ENCODE measurements around the gene OCA2. TPM values are rescaled to one million over a fixed set of nuclear protein-coding genes. Genes with fewer than 3 reads are reported as not detected.

OCA2 gene
- total RNA-seq, 2 experiments from 2014 or later = not detected

- no peaks in the 10 kb centered on the region for H3K27me3 Mint-ChIP-seq (ENCODE audit: low read depth)
- POLR2A ChIA-PET = no interaction called here
- H3K4me1 Mint-ChIP-seq (ENCODE audit: low read depth) = no peaks in the 10 kb centered on the region
- no peak overlapping the region for H3K4me3 Mint-ChIP-seq
- ATAC-seq (no peak), DNase-seq (no peak)
- no peak overlapping the region for H3K27ac Mint-ChIP-seq
- H3K9me3 Mint-ChIP-seq (ENCODE audit: insufficient read depth) = peaks cover 7% of the 10 kb centered on the region
- CTCF ChIA-PET = no interaction called here
- H3K36me3 Mint-ChIP-seq (ENCODE audit: low read depth) = no peaks in the 10 kb centered on the region
These were observed 166.5 kb downstream of the OCA2 start for GRCh38 chr15:27932600-27932999.

GRCh38 chr15:27928386-27928785 lies 170.7 kb downstream of the OCA2 start:
- no peaks in the 10 kb centered on the region for H3K27me3 Mint-ChIP-seq (ENCODE audit: low read depth)
- no peak for ATAC-seq
- ChIA-PET CTCF (no interaction called here), POLR2A (no interaction called here)
- no peaks in the 10 kb centered on the region for H3K4me1 Mint-ChIP-seq (ENCODE audit: low read depth)
- no peaks in the 10 kb centered on the region for H3K36me3 Mint-ChIP-seq (ENCODE audit: low read depth)
- no peak overlapping the region for H3K27ac Mint-ChIP-seq
- no peak for DNase-seq
- no peak overlapping the region for H3K4me3 Mint-ChIP-seq
- H3K9me3 Mint-ChIP-seq (ENCODE audit: insufficient read depth) = peaks cover 7% of the 10 kb centered on the region

- ChIA-PET CTCF (no interaction called here), POLR2A (no interaction called here)
- Mint-ChIP-seq H3K27ac (no peak overlapping the region), H3K27me3 (ENCODE audit: low read depth) (no peaks in the 10 kb centered on the region), H3K4me1 (ENCODE audit: low read depth) (no peaks in the 10 kb centered on the region), H3K9me3 (ENCODE audit: insufficient read depth) (peaks cover 5% of the 10 kb centered on the region), H3K36me3 (ENCODE audit: low read depth) (no peaks in the 10 kb centered on the region), H3K4me3 (no peak overlapping the region)
- ATAC-seq (no peak), DNase-seq (no peak)
These were observed 186.8 kb downstream of the OCA2 start for GRCh38 chr15:27912283-27912682.

- CTCF ChIA-PET = no interaction called here
- H3K27me3 Mint-ChIP-seq (ENCODE audit: low read depth) = no peaks in the 10 kb centered on the region
- H3K27ac Mint-ChIP-seq = no peak overlapping the region
- peaks cover 7% of the 10 kb centered on the region for H3K9me3 Mint-ChIP-seq (ENCODE audit: insufficient read depth)
- H3K4me3 Mint-ChIP-seq = no peak overlapping the region
- no peak for DNase-seq
- no peaks in the 10 kb centered on the region for H3K4me1 Mint-ChIP-seq (ENCODE audit: low read depth)
- no peak for ATAC-seq
- no peaks in the 10 kb centered on the region for H3K36me3 Mint-ChIP-seq (ENCODE audit: low read depth)
- POLR2A ChIA-PET = no interaction called here
These were observed 192.3 kb downstream of the OCA2 start for GRCh38 chr15:27906802-27907201.

GRCh38 chr15:27903405-27903804 lies 195.7 kb downstream of the OCA2 start:
- no peak overlapping the region for H3K27ac Mint-ChIP-seq
- no peaks in the 10 kb centered on the region for H3K4me1 Mint-ChIP-seq (ENCODE audit: low read depth)
- DNase-seq = no peak
- ChIA-PET CTCF (no interaction called here), POLR2A (no interaction called here)
- H3K27me3 Mint-ChIP-seq (ENCODE audit: low read depth) = no peaks in the 10 kb centered on the region
- no peak for ATAC-seq
- H3K36me3 Mint-ChIP-seq (ENCODE audit: low read depth) = no peaks in the 10 kb centered on the region
- H3K9me3 Mint-ChIP-seq (ENCODE audit: insufficient read depth) = peaks cover 7% of the 10 kb centered on the region
- H3K4me3 Mint-ChIP-seq = no peak overlapping the region

- Mint-ChIP-seq H3K27me3 (ENCODE audit: low read depth) (no peaks in the 10 kb centered on the region), H3K9me3 (ENCODE audit: insufficient read depth) (peaks cover 7% of the 10 kb centered on the region), H3K4me1 (ENCODE audit: low read depth) (no peaks in the 10 kb centered on the region), H3K27ac (no peak overlapping the region), H3K4me3 (no peak overlapping the region), H3K36me3 (ENCODE audit: low read depth) (no peaks in the 10 kb centered on the region)
- CTCF ChIA-PET = no interaction called here
- POLR2A ChIA-PET = no interaction called here
- ATAC-seq (no peak), DNase-seq (no peak)
These were observed 196.3 kb downstream of the OCA2 start for GRCh38 chr15:27902680-27903385.

GRCh38 chr15:27899583-27900285 lies 199.4 kb downstream of the OCA2 start:
- no peak for DNase-seq
- no peak overlapping the region for H3K4me3 Mint-ChIP-seq
- no peaks in the 10 kb centered on the region for H3K4me1 Mint-ChIP-seq (ENCODE audit: low read depth)
- ChIA-PET POLR2A (no interaction called here), CTCF (no interaction called here)
- H3K9me3 Mint-ChIP-seq (ENCODE audit: insufficient read depth) = no peaks in the 10 kb centered on the region
- H3K36me3 Mint-ChIP-seq (ENCODE audit: low read depth) = no peaks in the 10 kb centered on the region
- no peak for ATAC-seq
- H3K27me3 Mint-ChIP-seq (ENCODE audit: low read depth) = no peaks in the 10 kb centered on the region
- H3K27ac Mint-ChIP-seq = no peak overlapping the region

GRCh38 chr15:27897481-27897880 lies 201.6 kb downstream of the OCA2 start:
- peaks cover 8% of the 10 kb centered on the region for H3K9me3 Mint-ChIP-seq (ENCODE audit: insufficient read depth)
- no peaks in the 10 kb centered on the region for H3K4me1 Mint-ChIP-seq (ENCODE audit: low read depth)
- no peak overlapping the region for H3K27ac Mint-ChIP-seq
- no peak for DNase-seq
- no peak overlapping the region for H3K4me3 Mint-ChIP-seq
- H3K27me3 Mint-ChIP-seq (ENCODE audit: low read depth) = no peaks in the 10 kb centered on the region
- ChIA-PET POLR2A (no interaction called here), CTCF (no interaction called here)
- no peaks in the 10 kb centered on the region for H3K36me3 Mint-ChIP-seq (ENCODE audit: low read depth)
- ATAC-seq = no peak

- Mint-ChIP-seq H3K9me3 (ENCODE audit: insufficient read depth) (peaks cover 18% of the 10 kb centered on the region), H3K4me1 (ENCODE audit: low read depth) (no peaks in the 10 kb centered on the region), H3K27me3 (ENCODE audit: low read depth) (no peaks in the 10 kb centered on the region), H3K27ac (no peak overlapping the region), H3K36me3 (ENCODE audit: low read depth) (no peaks in the 10 kb centered on the region), H3K4me3 (no peak overlapping the region)
- POLR2A ChIA-PET = no interaction called here
- ATAC-seq = no peak
- DNase-seq = no peak
- CTCF ChIA-PET = no interaction called here
These were observed 204.5 kb downstream of the OCA2 start for GRCh38 chr15:27894645-27895044.

GRCh38 chr15:27889258-27889657 lies 209.9 kb downstream of the OCA2 start:
- peaks cover 18% of the 10 kb centered on the region for H3K9me3 Mint-ChIP-seq (ENCODE audit: insufficient read depth)
- no peak for ATAC-seq

GRCh38 chr15:27885201-27885600 lies 213.9 kb downstream of the OCA2 start:
- Mint-ChIP-seq H3K4me3 (no peak overlapping the region), H3K36me3 (ENCODE audit: low read depth) (no peaks in the 10 kb centered on the region), H3K9me3 (ENCODE audit: insufficient read depth) (peaks cover 5% of the 10 kb centered on the region), H3K27me3 (ENCODE audit: low read depth) (no peaks in the 10 kb centered on the region), H3K27ac (no peak overlapping the region), H3K4me1 (ENCODE audit: low read depth) (no peaks in the 10 kb centered on the region)
- CTCF ChIA-PET = no interaction called here
- DNase-seq (no peak), ATAC-seq (no peak)
- POLR2A ChIA-PET = no interaction called here

More at GRCh38 chr15:27889258-27889657, 209.9 kb downstream of the OCA2 start:
- POLR2A ChIA-PET = no interaction called here
- Mint-ChIP-seq H3K4me1 (ENCODE audit: low read depth) (no peaks in the 10 kb centered on the region), H3K27ac (no peak overlapping the region), H3K36me3 (ENCODE audit: low read depth) (no peaks in the 10 kb centered on the region), H3K4me3 (no peak overlapping the region), H3K27me3 (ENCODE audit: low read depth) (no peaks in the 10 kb centered on the region)
- DNase-seq = no peak
- CTCF ChIA-PET = no interaction called here

- no peak overlapping the region for H3K4me3 Mint-ChIP-seq
- ChIA-PET POLR2A (no interaction called here), CTCF (no interaction called here)
- H3K9me3 Mint-ChIP-seq (ENCODE audit: insufficient read depth) = peaks cover 5% of the 10 kb centered on the region
- H3K36me3 Mint-ChIP-seq (ENCODE audit: low read depth) = no peaks in the 10 kb centered on the region
- no peak for ATAC-seq
- H3K27ac Mint-ChIP-seq = no peak overlapping the region
- no peaks in the 10 kb centered on the region for H3K27me3 Mint-ChIP-seq (ENCODE audit: low read depth)
- DNase-seq = no peak
- no peaks in the 10 kb centered on the region for H3K4me1 Mint-ChIP-seq (ENCODE audit: low read depth)
These were observed 214.4 kb downstream of the OCA2 start for GRCh38 chr15:27884726-27885125.

- Mint-ChIP-seq H3K27me3 (ENCODE audit: low read depth) (no peaks in the 10 kb centered on the region), H3K4me3 (no peak overlapping the region), H3K4me1 (ENCODE audit: low read depth) (no peaks in the 10 kb centered on the region), H3K27ac (no peak overlapping the region), H3K36me3 (ENCODE audit: low read depth) (no peaks in the 10 kb centered on the region), H3K9me3 (ENCODE audit: insufficient read depth) (peaks cover 5% of the 10 kb centered on the region)
- CTCF ChIA-PET = no interaction called here
- POLR2A ChIA-PET = no interaction called here
- DNase-seq (no peak), ATAC-seq (no peak)
These were observed 220.3 kb downstream of the OCA2 start for GRCh38 chr15:27878841-27879240.

Measured in activated CD8-positive, alpha-beta T cell treated with anti-CD3 and anti-CD28 coated beads, Interleukin-2, amount 10 ng/mL, durations not matched to agents 7 days and 5 days (primary cell).